A549 (cell line): ENCODE measurements around the gene SSBP2. TPM values are rescaled to one million over a fixed set of nuclear protein-coding genes. Genes with fewer than 3 reads are reported as not detected.

Source experiments
- ATAC-seq, 2 experiments: fragments of 200-7000 bp in 1 of 2; fragments of >200 bp in 1 of 2; cut with Nextera tagmentation in 1 of 2; cut with Tn5 transposase in 1 of 2; 3 replicates each; pipeline versions ENCODE4 v1.8.0 to v1.9.1; 2018 to 2020; ENCODE audit warnings: mild to moderate bottlenecking in 1 of 2, moderate library complexity in 1 of 2
- CTCF ChIA-PET: fragments of 300-600 bp; sonication (Branson Sonifier 250); formaldehyde crosslinking; extraction: SDS; loops from one replicate; lab custom pipeline; 2021; ENCODE audit warnings: antibody characterized with exemption, inconsistent platforms; lab: Yijun Ruan, JAX
- POLR2A ChIA-PET: fragments of 350-600 bp; formaldehyde crosslinking; extraction: SDS; loops from one replicate; lab custom pipeline; 2021; ENCODE audit warnings: antibody characterized with exemption, inconsistent platforms; lab: Yijun Ruan, JAX
- DNase-seq, 2 experiments: peaks; one replicate each; pipeline versions ENCODE4 v3.0.0 to v3.0.0-alpha.2; 2011 to 2016; ENCODE audit warnings: low read depth in 1 of 2, low spot score in 1 of 2
- FAIRE-seq: peaks from 2 replicates; lab custom pipeline; 2011; peaks lifted over from hg19 to GRCh38; lab: Jason Lieb, UNC
- H3K27ac ChIP-seq, 2 experiments: fragments of >200 bp; sonication (Bioruptor Twin); formaldehyde crosslinking; 3 replicates each; pipeline ENCODE4 v1.5.1; 2016 to 2017
- H3K4me1 ChIP-seq: fragments of >200 bp; sonication (Bioruptor Twin); formaldehyde crosslinking; 3 replicates; pipeline ENCODE4 v1.6.1; 2016
- H3K4me2 ChIP-seq: fragments of >200 bp; sonication (Bioruptor Twin); formaldehyde crosslinking; 3 replicates; pipeline ENCODE4 v1.6.1; 2016
- H3K4me3 ChIP-seq: fragments of >200 bp; sonication (Bioruptor Twin); formaldehyde crosslinking; 3 replicates; pipeline ENCODE4 v1.5.1; 2016
- H3K9me3 ChIP-seq: fragments of >200 bp; sonication (Bioruptor Twin); formaldehyde crosslinking; 3 replicates; pipeline ENCODE4 v1.6.1; 2016
- BCL3 ChIP-seq: fragments of >200 bp; sonication (Bioruptor Twin); formaldehyde crosslinking; IDR thresholded peaks from 3 replicates; pipeline ENCODE4 v1.6.1; 2016
- CBX2 ChIP-seq: fragments of 200-600 bp; sonication (generic); IDR thresholded peaks from 2 replicates; pipeline ENCODE4 v1.6.1; 2016; ENCODE audit warnings: low read depth, mild to moderate bottlenecking, borderline replicate concordance
- EHF ChIP-seq: fragments of 250-450 bp; sonication (Bioruptor Pico); IDR thresholded peaks from 2 replicates; pipeline ENCODE4 v1.5.0; 2020; ENCODE audit warnings: mild to moderate bottlenecking
- EHMT2 ChIP-seq: fragments of 200-600 bp; sonication (generic); IDR thresholded peaks from 2 replicates; pipeline ENCODE4 v1.6.1; 2016; ENCODE audit warnings: antibody characterized with exemption, low read depth, mild to moderate bottlenecking, moderate library complexity
- HOXB13 ChIP-seq: fragments of 250-450 bp; sonication (Bioruptor Pico); IDR thresholded peaks from 2 replicates; pipeline ENCODE4 v1.5.0; 2020; ENCODE audit warnings: low read depth, mild to moderate bottlenecking, moderate library complexity
- JUN ChIP-seq, 2 experiments: fragments of >200 bp; sonication (Bioruptor Twin); formaldehyde crosslinking; IDR thresholded peaks; 2 replicates in 1 of 2; 3 replicates in 1 of 2; pipeline ENCODE4 v1.6.1; 2016 to 2017
- MAFK ChIP-seq: fragments of 450-650 bp; IDR thresholded peaks from 2 replicates; pipeline ENCODE4 v1.6.1; 2014; ENCODE audit not compliant: partially characterized antibody
- PBX3 ChIP-seq: IDR thresholded peaks from 2 replicates; pipeline ENCODE4 v1.6.1; 2012
- PHF8 ChIP-seq: fragments of 200-600 bp; sonication (generic); IDR thresholded peaks from 2 replicates; pipeline ENCODE4 v1.6.1; 2016; ENCODE audit warnings: low read depth, mild to moderate bottlenecking, antibody characterized with exemption, moderate library complexity, borderline replicate concordance
- POLR2AphosphoS2 ChIP-seq: conservative IDR thresholded peaks from 2 replicates; pipeline ENCODE4 v1.6.1; 2012; ENCODE audit warnings: low read length, improper control_type of control experiment, inconsistent platforms
- RARB ChIP-seq: fragments of 250-450 bp; sonication (Bioruptor Pico); IDR thresholded peaks from 2 replicates; pipeline ENCODE4 v1.8.0; 2021; ENCODE audit warnings: mild to moderate bottlenecking, moderate library complexity
- RFX5 ChIP-seq: fragments of 450-650 bp; IDR thresholded peaks from 2 replicates; pipeline ENCODE4 v1.7.1; 2014; ENCODE audit warnings: antibody characterized with exemption, mild to moderate bottlenecking, moderate library complexity
- SREBF2 ChIP-seq: fragments of 450-650 bp; IDR thresholded peaks from 2 replicates; pipeline ENCODE4 v1.6.1; 2014; ENCODE audit warnings: mild to moderate bottlenecking, moderate library complexity
- TP53 ChIP-seq: fragments of 250-450 bp; sonication (Bioruptor Pico); IDR thresholded peaks from 2 replicates; pipeline ENCODE4 v1.5.0; 2021; ENCODE audit warnings: mild to moderate bottlenecking, moderate library complexity
- USF2 ChIP-seq: fragments of 450-650 bp; IDR thresholded peaks from 2 replicates; pipeline ENCODE4 v1.6.1; 2014; ENCODE audit warnings: antibody characterized with exemption
- WGBS: methylation state at CpG from one replicate; pipeline ENCODE4 v1.1.6; 2017; ENCODE audit errors: missing lambda C conversion rate; 5-methylcytosine and 5-hydroxymethylcytosine counted together
- polyA plus RNA-seq, 4 experiments: library from polyadenylated mRNA; depleted of rRNA in 3 of 4; stranded (reverse); fragments of >200 nt; fragmentation: RNase III in 1 of 4; extraction: RNeasy Plus Mini Kit Qiagen cat#74134 plus additional on column Dnase treatment in 1 of 4; gene quantifications; 2 replicates in 3 of 4; 3 replicates in 1 of 4; pipeline ENCODE4 v1.2.3, GENCODE V29; 2011 to 2017

The SSBP2 gene
- polyA plus RNA-seq, 2 of the 4 experiments (the other 2 are of a cell fraction): 4.5 to 14.2 TPM

GRCh38 chr5:81544351-81545018 is 206.4 kb downstream of the SSBP2 start:
- no peak overlapping the region for H3K27ac ChIP-seq
- ATAC-seq (no peak), FAIRE-seq (peak; percentile 39)
- ChIA-PET POLR2A (no interaction called here), CTCF (no interaction called here)
- no peaks in the 10 kb centered on the region for H3K4me1 ChIP-seq
- TF ChIP-seq EHF (no peak), POLR2AphosphoS2 (no peak), MAFK (no peak), TP53 (CRISPR knock-in tag) (no peak), USF2 (0 out of 2 replicates have a peak, but pooled peaks have one; percentile 15), HOXB13 (no peak), EHMT2 (no peak)
- TF ChIP-seq, all 56 proteins: peak for 1
- peak in 1 of 2 experiments; percentile 6 for DNase-seq
- WGBS: 86% methylated on average over 1 of the region's 1 CpG
- Histone ChIP-seq H3K4me2 (no peak overlapping the region), H3K9me3 (no peaks in the 10 kb centered on the region), H3K4me3 (no peak overlapping the region)

- FAIRE-seq: no peak
Measured at GRCh38 chr5:81542242-81542641, 208.7 kb downstream of the SSBP2 start.

GRCh38 chr5:81537905-81538547 is 212.9 kb downstream of the SSBP2 start:
- Histone ChIP-seq H3K4me1 (no peaks in the 10 kb centered on the region), H3K4me3 (no peak overlapping the region), H3K27ac (no peak overlapping the region), H3K9me3 (no peaks in the 10 kb centered on the region), H3K4me2 (no peak overlapping the region)
- ChIA-PET CTCF (interaction anchor here (0.6 to 0.7 kb wide), 2 partner anchors 113 to 1604 kb away, joined by 3 read pairs; no protein-coding TSS in a partner anchor), POLR2A (no interaction called here)
- FAIRE-seq: no peak
- TF ChIP-seq BCL3 (no peak), JUN (IDR thresholded peaks at IDR 0.05) (no peak), RARB (CRISPR knock-in tag) (no peak), SREBF2 (no peak)
- no peak for DNase-seq
- 89% methylated on average over 4 of the region's 4 CpGs for WGBS
- ATAC-seq: no peak

More at GRCh38 chr5:81542242-81542641, 208.7 kb downstream of the SSBP2 start:
- WGBS: 22% methylated on average over 1 of the region's 1 CpG
- TF ChIP-seq PBX3: no peak
- TF ChIP-seq CBX2: no peak
- no peak for TF ChIP-seq HOXB13
- no peak overlapping the region for H3K4me3 ChIP-seq
- DNase-seq (no peak), ATAC-seq (no peak)
- CTCF ChIA-PET: no interaction called here
- no peaks in the 10 kb centered on the region for H3K4me1 ChIP-seq
- POLR2A ChIA-PET: no interaction called here
- H3K27ac ChIP-seq: no peak overlapping the region
- no peak overlapping the region for H3K4me2 ChIP-seq
- H3K9me3 ChIP-seq: no peaks in the 10 kb centered on the region

GRCh38 chr5:81534441-81534840 is 216.5 kb downstream of the SSBP2 start:
- FAIRE-seq: no peak
- POLR2A ChIA-PET: no interaction called here
- CTCF ChIA-PET: no interaction called here

More at GRCh38 chr5:81534441-81534840, 216.5 kb downstream of the SSBP2 start:
- 85% methylated on average over 1 of the region's 1 CpG for WGBS
- Histone ChIP-seq H3K4me1 (no peaks in the 10 kb centered on the region), H3K4me3 (no peak overlapping the region), H3K9me3 (no peaks in the 10 kb centered on the region), H3K4me2 (no peak overlapping the region), H3K27ac (no peak overlapping the region)
- ATAC-seq: no peak
- TF ChIP-seq RFX5 (no peak), PHF8 (no peak)
- DNase-seq: no peak
